HUES48 (cell line): ENCODE data around the gene TECPR2.

Experiments
- H3K27ac ChIP-seq: one replicate; pipeline ENCODE4 v1.7.0; 2013; ENCODE audit warnings: low read depth, low read length, inconsistent platforms
- H3K27me3 ChIP-seq: 2 replicates; pipeline ENCODE4 v1.6.1; 2013; ENCODE audit warnings: mild to moderate bottlenecking, low read length; ENCODE audit not compliant: control insufficient read depth, insufficient read depth
- H3K36me3 ChIP-seq: 2 replicates; pipeline ENCODE4 v1.6.1; 2013; ENCODE audit warnings: low read length; ENCODE audit not compliant: control insufficient read depth, insufficient read depth
- H3K4me1 ChIP-seq: 2 replicates; pipeline ENCODE4 v1.6.1; 2013; ENCODE audit warnings: mild to moderate bottlenecking, low read length; ENCODE audit not compliant: control insufficient read depth, insufficient read depth
- H3K4me3 ChIP-seq: 2 replicates; pipeline ENCODE4 v1.5.1; 2013; ENCODE audit warnings: mild to moderate bottlenecking, low read depth, low read length
- H3K9ac ChIP-seq: 2 replicates; pipeline ENCODE4 v1.6.1; 2013; ENCODE audit warnings: mild to moderate bottlenecking, low read depth, low read length, moderate library complexity
- H3K9me3 ChIP-seq: 2 replicates; pipeline ENCODE4 v1.6.1; 2013; ENCODE audit warnings: low read length; ENCODE audit not compliant: control insufficient read depth, insufficient read depth

Gene TECPR2

GRCh38 chr14:102417001-102417431 lies 54.3 kb downstream of the TECPR2 start:
- H3K27ac ChIP-seq, result no peak overlapping the region
- no peak overlapping the region for H3K4me3 ChIP-seq
- H3K9ac ChIP-seq, result no peak overlapping the region
- no peaks in the 10 kb centered on the region for H3K36me3 ChIP-seq
- H3K27me3 ChIP-seq, result no peaks in the 10 kb centered on the region
- peaks cover 6% of the 10 kb centered on the region for H3K4me1 ChIP-seq
- H3K9me3 ChIP-seq, result no peaks in the 10 kb centered on the region

GRCh38 chr14:102417646-102418045 lies 54.9 kb downstream of the TECPR2 start:
- Histone ChIP-seq H3K4me1 (no peaks in the 10 kb centered on the region; the same call in 1 of the 2 replicates), H3K27ac (no peak overlapping the region), H3K36me3 (no peaks in the 10 kb centered on the region), H3K9ac (no peak overlapping the region), H3K9me3 (no peaks in the 10 kb centered on the region), H3K4me3 (no peak overlapping the region), H3K27me3 (no peaks in the 10 kb centered on the region)

GRCh38 chr14:102418169-102418852 lies 55.6 kb downstream of the TECPR2 start:
- Histone ChIP-seq H3K4me3 (no peak overlapping the region), H3K36me3 (no peaks in the 10 kb centered on the region), H3K27ac (no peak overlapping the region), H3K9ac (no peak overlapping the region), H3K4me1 (no peaks in the 10 kb centered on the region), H3K9me3 (no peaks in the 10 kb centered on the region), H3K27me3 (no peaks in the 10 kb centered on the region)

GRCh38 chr14:102418853-102419240 lies 56.1 kb downstream of the TECPR2 start:
- Histone ChIP-seq H3K9me3 (no peaks in the 10 kb centered on the region), H3K27me3 (no peaks in the 10 kb centered on the region), H3K27ac (no peak overlapping the region), H3K36me3 (no peaks in the 10 kb centered on the region), H3K4me3 (no peak overlapping the region), H3K4me1 (no peaks in the 10 kb centered on the region), H3K9ac (no peak overlapping the region)

- Histone ChIP-seq H3K9me3 (no peaks in the 10 kb centered on the region), H3K27ac (no peak overlapping the region), H3K4me3 (no peak overlapping the region), H3K36me3 (no peaks in the 10 kb centered on the region), H3K4me1 (no peaks in the 10 kb centered on the region), H3K27me3 (no peaks in the 10 kb centered on the region), H3K9ac (no peak overlapping the region)
Measured at GRCh38 chr14:102419276-102419675, 56.5 kb downstream of the TECPR2 start.

GRCh38 chr14:102419716-102420115 lies 57.0 kb downstream of the TECPR2 start:
- no peak overlapping the region for H3K9ac ChIP-seq
- H3K27ac ChIP-seq, result no peak overlapping the region
- H3K27me3 ChIP-seq, result no peaks in the 10 kb centered on the region
- H3K36me3 ChIP-seq, result no peaks in the 10 kb centered on the region
- no peaks in the 10 kb centered on the region for H3K4me1 ChIP-seq
- no peak overlapping the region for H3K4me3 ChIP-seq
- no peaks in the 10 kb centered on the region for H3K9me3 ChIP-seq

- no peaks in the 10 kb centered on the region for H3K4me1 ChIP-seq
- no peak overlapping the region for H3K27ac ChIP-seq
- no peaks in the 10 kb centered on the region for H3K27me3 ChIP-seq
Measured at GRCh38 chr14:102421411-102422057, 58.8 kb downstream of the TECPR2 start.

GRCh38 chr14:102424520-102424919 lies 61.8 kb downstream of the TECPR2 start:
- Histone ChIP-seq H3K27ac (no peak overlapping the region), H3K4me1 (no peaks in the 10 kb centered on the region), H3K27me3 (no peaks in the 10 kb centered on the region)

More at GRCh38 chr14:102421411-102422057, 58.8 kb downstream of the TECPR2 start:
- Histone ChIP-seq H3K9ac (no peak overlapping the region), H3K36me3 (0 out of 2 replicates have a peak, but pooled peaks cover 3% of the 10 kb centered on the region), H3K4me3 (no peak overlapping the region), H3K9me3 (no peaks in the 10 kb centered on the region)

GRCh38 chr14:102424923-102425322 lies 62.2 kb downstream of the TECPR2 start:
- no peak overlapping the region for H3K27ac ChIP-seq
- H3K9me3 ChIP-seq, result no peaks in the 10 kb centered on the region
- no peaks in the 10 kb centered on the region for H3K4me1 ChIP-seq
- H3K36me3 ChIP-seq, result 0 out of 2 replicates have a peak, but pooled peaks cover 3% of the 10 kb centered on the region
- H3K27me3 ChIP-seq, result no peaks in the 10 kb centered on the region
- H3K9ac ChIP-seq, result no peak overlapping the region
- no peak overlapping the region for H3K4me3 ChIP-seq

More at GRCh38 chr14:102424520-102424919, 61.8 kb downstream of the TECPR2 start:
- Histone ChIP-seq H3K9ac (no peak overlapping the region), H3K4me3 (no peak overlapping the region), H3K9me3 (no peaks in the 10 kb centered on the region), H3K36me3 (0 out of 2 replicates have a peak, but pooled peaks cover 3% of the 10 kb centered on the region)

- no peak overlapping the region for H3K9ac ChIP-seq
- H3K9me3 ChIP-seq, result no peaks in the 10 kb centered on the region
- H3K4me1 ChIP-seq, result no peaks in the 10 kb centered on the region
- no peak overlapping the region for H3K4me3 ChIP-seq
- H3K36me3 ChIP-seq, result 0 out of 2 replicates have a peak, but pooled peaks cover 3% of the 10 kb centered on the region
- no peaks in the 10 kb centered on the region for H3K27me3 ChIP-seq
- H3K27ac ChIP-seq, result no peak overlapping the region
Measured at GRCh38 chr14:102426796-102427195, 64.1 kb downstream of the TECPR2 start.

GRCh38 chr14:102427642-102428041 lies 64.9 kb downstream of the TECPR2 start:
- H3K27me3 ChIP-seq, result no peaks in the 10 kb centered on the region
- no peak overlapping the region for H3K9ac ChIP-seq
- H3K9me3 ChIP-seq, result no peaks in the 10 kb centered on the region
- H3K27ac ChIP-seq, result no peak overlapping the region
- no peak overlapping the region for H3K4me3 ChIP-seq
- H3K4me1 ChIP-seq, result no peaks in the 10 kb centered on the region
- H3K36me3 ChIP-seq, result 0 out of 2 replicates have a peak, but pooled peaks cover 3% of the 10 kb centered on the region
